ENCODE results near the gene MAP1LC3A.

Gene MAP1LC3A

GRCh38 chr20:34549291-34549928, 9.1 kb upstream of the MAP1LC3A start:
- peak; percentile 59 for DNase-seq (ENCODE audit: low spot score)

DNA sequence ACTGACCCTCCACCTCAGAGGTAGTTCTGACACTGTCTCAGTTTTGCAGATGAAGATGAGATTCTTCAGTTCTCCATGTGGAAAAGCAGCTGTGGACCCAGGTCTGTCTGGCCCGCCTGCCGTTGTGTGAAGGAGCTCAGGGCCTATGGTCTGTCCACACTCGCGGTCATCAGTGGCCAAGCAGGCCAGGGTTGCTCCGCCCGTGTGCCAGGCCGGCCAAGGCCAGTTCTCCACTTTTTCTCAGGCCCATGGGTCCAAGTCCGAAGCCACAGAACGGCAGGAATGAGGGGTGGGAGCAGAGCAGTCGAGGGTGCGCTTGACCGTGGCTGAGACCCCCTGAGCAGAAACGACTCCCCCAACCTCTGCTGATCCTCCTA, 8.6 kb upstream of the MAP1LC3A start:
- no peak for DNase-seq (ENCODE audit: low spot score)

DNA sequence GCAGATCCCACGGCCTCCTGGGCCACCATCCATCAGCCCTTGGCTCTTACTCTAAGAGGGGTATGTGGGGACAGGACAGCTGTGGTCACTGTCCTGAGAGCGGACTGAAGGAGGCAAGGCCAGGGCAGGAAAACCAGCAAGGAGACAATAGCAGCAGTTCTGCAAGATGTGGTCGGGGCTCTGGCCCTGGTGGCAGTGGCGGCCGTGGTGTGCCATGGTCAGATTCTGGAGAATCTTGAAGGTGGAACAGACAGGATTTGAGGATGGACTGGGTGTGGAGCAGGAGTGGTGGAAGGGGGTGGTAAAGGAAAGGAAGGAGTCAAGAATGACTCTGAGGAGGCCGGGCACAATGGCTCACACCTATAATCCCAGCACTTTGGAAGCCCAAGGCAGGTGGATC, 5.9 kb upstream of the MAP1LC3A start:
- DNase-seq (ENCODE audit: low spot score) = no peak

DNA sequence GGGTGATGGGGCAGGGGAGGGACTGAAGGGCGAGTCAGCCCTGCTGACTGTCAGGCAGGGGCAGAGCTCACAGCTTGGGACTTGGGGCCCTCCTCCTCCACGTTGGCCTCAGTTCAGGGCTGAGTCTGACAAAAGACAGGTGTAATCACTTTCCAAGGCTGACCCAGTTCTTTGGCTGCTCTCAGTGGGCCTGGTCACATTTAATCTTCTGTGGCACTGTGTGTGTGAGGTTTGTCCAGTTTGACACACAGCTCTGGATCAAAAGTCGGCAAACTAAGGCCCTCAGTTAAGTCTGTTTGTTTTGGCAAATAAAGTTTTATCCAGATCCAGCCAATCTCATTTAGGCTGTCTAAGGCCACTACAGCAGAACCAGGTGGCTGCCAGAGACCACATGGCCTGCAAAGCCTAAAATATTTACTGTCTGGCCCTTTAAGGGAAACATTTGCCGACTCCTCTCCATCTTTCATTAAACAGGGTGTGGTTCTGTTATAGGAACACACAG, 5.1 kb upstream of the MAP1LC3A start:
- DNase-seq (ENCODE audit: low spot score) = no peak

- no peak for DNase-seq (ENCODE audit: low spot score)
Measured at GRCh38 chr20:34557936-34558319, 590 bp upstream of the MAP1LC3A start.

- no peak for DNase-seq (ENCODE audit: low spot score)
Measured at GRCh38 chr20:34559311-34560140, 1.0 kb downstream of the MAP1LC3A start.

- DNase-seq (ENCODE audit: low spot score) = no peak
Measured at GRCh38 chr20:34560141-34560523, 1.6 kb downstream of the MAP1LC3A start.

DNA sequence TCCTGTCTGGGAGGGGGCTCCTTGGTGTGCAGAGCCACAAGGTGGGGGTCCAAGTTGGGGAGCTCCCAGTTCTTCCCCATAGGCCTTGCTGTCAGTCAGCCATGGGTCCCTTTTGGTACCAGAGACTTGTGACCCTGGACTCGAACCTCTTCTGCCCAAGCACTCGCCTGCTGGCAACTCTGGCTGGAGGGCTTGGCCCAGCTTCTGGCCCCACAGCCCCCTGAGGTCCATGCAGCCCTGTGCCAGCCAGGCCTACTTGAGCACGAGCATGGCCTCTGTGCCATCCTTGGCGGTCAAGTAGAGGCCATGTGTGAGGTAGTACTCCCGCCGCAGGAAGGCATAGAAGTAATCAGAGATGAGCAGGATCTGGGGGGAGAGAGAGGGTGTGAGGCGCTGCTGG, 2.1 kb downstream of the MAP1LC3A start:
- DNase-seq (ENCODE audit: low spot score) = no peak

- DNase-seq (ENCODE audit: low spot score) = no peak
Measured at GRCh38 chr20:34561661-34562060, 3.1 kb downstream of the MAP1LC3A start.

- peak; percentile 35 for DNase-seq (ENCODE audit: low spot score)
Measured at GRCh38 chr20:34562641-34563040, 4.1 kb downstream of the MAP1LC3A start.

- no peak for DNase-seq (ENCODE audit: low spot score)
Measured at GRCh38 chr20:34564833-34565232, 6.3 kb downstream of the MAP1LC3A start.

DNA sequence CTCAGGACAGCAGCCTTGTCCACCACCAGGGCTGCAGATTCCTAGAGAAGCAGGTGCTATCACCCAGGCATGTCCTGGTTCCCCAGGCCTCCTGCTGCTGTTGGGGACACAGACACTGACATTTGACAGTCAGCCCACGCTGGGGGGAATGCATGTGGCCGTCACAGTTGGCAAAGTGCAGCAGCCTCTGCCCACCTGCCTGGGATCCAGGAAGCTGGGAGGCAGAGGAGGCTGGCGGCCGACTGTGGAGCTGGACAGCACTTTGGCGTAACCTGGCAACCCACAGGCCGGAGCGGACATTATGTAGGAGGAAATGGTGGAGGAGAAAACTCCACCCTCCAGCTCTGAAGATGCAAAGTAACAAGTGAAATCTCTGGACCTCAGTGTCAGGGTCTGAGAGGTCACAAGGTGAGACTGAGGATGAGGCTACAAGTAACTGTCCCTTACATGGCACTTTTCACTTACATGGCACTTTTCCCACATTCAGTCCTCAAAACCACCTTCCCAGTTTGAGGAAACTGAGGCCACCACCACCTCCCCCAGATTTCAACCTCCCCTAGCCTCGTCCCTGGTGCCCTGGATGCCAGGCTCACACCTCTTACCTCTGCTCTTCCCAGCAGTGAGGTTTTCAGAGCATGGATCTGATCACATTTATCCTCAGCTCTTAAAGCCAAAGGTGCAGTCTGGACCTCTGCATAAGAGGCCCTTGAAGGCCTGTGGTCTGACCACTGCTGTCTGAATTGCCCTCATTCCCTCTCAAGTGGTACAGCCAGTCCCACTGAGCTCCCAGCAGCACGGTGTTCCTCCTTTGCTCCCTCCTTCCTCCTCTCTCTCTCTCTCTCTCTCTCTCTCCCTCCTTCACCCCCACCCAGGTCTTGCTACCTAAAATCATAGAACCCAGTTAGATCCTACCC, 8.7 kb downstream of the MAP1LC3A start:
- no peak for DNase-seq (ENCODE audit: low spot score)

GRCh38 chr20:34567892-34568865, 9.7 kb downstream of the MAP1LC3A start:
- DNase-seq (ENCODE audit: low spot score) = no peak

GRCh38 chr20:34569598-34569997, 11.1 kb downstream of the MAP1LC3A start:
- DNase-seq (ENCODE audit: low spot score) = peak; percentile 55

GRCh38 chr20:34570859-34571306, 12.4 kb downstream of the MAP1LC3A start:
- peak; percentile 89 for DNase-seq (ENCODE audit: low spot score)

- DNase-seq (ENCODE audit: low spot score) = no peak
Measured at GRCh38 chr20:34571753-34572152, 13.2 kb downstream of the MAP1LC3A start.

GRCh38 chr20:34573541-34574300, 15.2 kb downstream of the MAP1LC3A start:
- no peak for DNase-seq (ENCODE audit: low spot score)

DNA sequence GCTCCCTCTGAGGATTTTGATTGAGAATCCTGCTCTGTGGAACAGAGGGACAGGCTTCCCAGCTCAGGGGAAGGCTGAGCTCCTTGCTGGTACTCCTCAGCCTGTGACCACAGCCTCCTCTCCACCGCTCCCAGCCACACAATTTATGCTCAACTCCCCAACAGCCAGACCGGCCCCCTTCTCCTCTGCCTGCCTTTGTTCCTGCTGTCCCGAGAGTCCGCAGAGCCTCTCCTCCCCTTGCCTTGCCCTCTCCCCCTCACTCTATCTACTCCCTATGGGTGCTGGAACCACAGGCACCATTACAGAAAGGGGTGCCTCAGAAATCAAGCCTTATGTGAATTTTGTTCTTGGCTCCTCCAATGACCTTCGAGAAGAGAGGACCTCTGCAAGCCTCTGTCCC, 15.9 kb downstream of the MAP1LC3A start:
- no peak for DNase-seq (ENCODE audit: low spot score)

- no peak for DNase-seq (ENCODE audit: low spot score)
Measured at GRCh38 chr20:34574861-34575260, 16.3 kb downstream of the MAP1LC3A start.

- DNase-seq (ENCODE audit: low spot score) = no peak
Measured at GRCh38 chr20:34575271-34575670, 16.8 kb downstream of the MAP1LC3A start.
